Activated CD8-positive, alpha-beta T cell treated with anti-CD3 and anti-CD28 coated beads for 36 hours (primary cell): ENCODE measurements around the gene KCNK15. TPM values are rescaled to one million over a fixed set of nuclear protein-coding genes. Genes with fewer than 3 reads are reported as not detected.

ENCODE experiments used
- ATAC-seq: fragments of 200-7000 bp; cut with Tn5 transposase; one replicate; pipeline ENCODE4 v1.10.0; 2021; ENCODE audit warnings: mild to moderate bottlenecking, moderate library complexity
- CTCF ChIA-PET: fragments of 350-600 bp; sonication (Branson Sonifier 250); formaldehyde crosslinking; loops from one replicate; lab custom pipeline; 2021; ENCODE audit warnings: antibody characterized with exemption; lab: Charles Lee
- POLR2A ChIA-PET: fragments of 350-600 bp; sonication (Branson Sonifier 250); formaldehyde crosslinking; loops from one replicate; lab custom pipeline; 2021; ENCODE audit warnings: antibody characterized with exemption; lab: Charles Lee
- DNase-seq: peaks from one replicate; pipeline ENCODE4 v3.0.0-alpha.2; 2020
- H3K27ac Mint-ChIP-seq: one replicate; pipeline ENCODE4 v1.8.0; 2021; ENCODE audit warnings: mild to moderate bottlenecking, mixed read lengths
- H3K27me3 Mint-ChIP-seq: one replicate; pipeline ENCODE4 v1.8.0; 2021; ENCODE audit warnings: mixed read lengths
- H3K36me3 Mint-ChIP-seq: one replicate; pipeline ENCODE4 v1.8.0; 2021; ENCODE audit warnings: low read depth, mixed read lengths
- H3K4me1 Mint-ChIP-seq: one replicate; pipeline ENCODE4 v1.8.0; 2021; ENCODE audit warnings: low read depth, mixed read lengths
- H3K4me3 Mint-ChIP-seq: one replicate; pipeline ENCODE4 v1.8.0; 2021; ENCODE audit warnings: mild to moderate bottlenecking, moderate library complexity, mixed read lengths
- H3K9me3 Mint-ChIP-seq: one replicate; pipeline ENCODE4 v1.8.0; 2021; ENCODE audit warnings: mixed read lengths
- CTCF ChIP-seq: fragments of 200-600 bp; IDR thresholded peaks from one replicate; pipeline ENCODE4 v1.8.0; 2022; ENCODE audit warnings: antibody characterized with exemption, mild to moderate bottlenecking
- intact Hi-C: fragments of 100-400 bp; cut with micrococcal nuclease; formaldehyde crosslinking; loops from one replicate; pipeline ENCODE4 v1.10.0; 2022
- total RNA-seq, 2 experiments: library from RNA; stranded (reverse); gene quantifications; one replicate each; pipeline ENCODE4 v1.2.3, GENCODE V29; 2021

KCNK15 gene
- total RNA-seq, 2 experiments from 2014 or later = 0.25 to 0.29 TPM

DNA sequence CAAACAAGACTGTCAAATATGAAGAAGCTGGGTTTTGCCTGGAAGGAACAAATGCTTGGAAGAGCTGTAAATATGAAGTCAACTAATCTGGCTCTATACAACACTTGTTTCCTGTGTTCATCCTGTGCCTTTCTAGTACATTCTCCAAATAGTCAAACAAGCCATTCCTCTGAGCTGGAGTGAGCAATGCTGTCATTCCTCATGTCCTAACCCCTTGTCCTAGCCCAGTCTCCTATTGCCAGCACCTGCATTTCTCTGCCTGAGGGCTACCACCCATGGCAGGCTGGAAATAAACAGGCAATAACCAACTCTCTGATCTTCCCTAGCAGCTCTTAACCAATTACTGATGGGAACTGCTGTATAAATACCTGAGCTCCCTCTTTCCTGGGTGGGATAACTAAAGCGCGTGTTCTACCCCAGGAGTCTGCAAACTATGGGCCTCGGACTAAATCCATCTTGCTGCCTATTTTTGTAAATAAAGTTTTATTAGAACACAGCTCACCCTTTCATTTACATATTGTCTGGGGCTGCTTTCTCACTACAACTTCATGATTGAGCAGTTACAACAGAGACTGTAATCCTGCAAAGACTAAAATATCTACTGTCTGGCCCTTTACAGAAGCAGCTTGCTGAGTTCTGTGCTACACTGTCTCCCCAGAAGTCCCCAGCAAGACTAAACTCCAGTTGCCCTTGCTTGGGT lies 51.2 kb downstream of the KCNK15 start:
- CTCF ChIA-PET = interaction anchor here (0.9 to 2.1 kb wide), 4 partner anchors 11 to 92 kb away, joined by 3 to 7 read pairs (median 4); no protein-coding TSS in a partner anchor
- intact Hi-C loops = no loop called here
- H3K9me3 Mint-ChIP-seq = no peaks in the 10 kb centered on the region
- no peak for TF ChIP-seq CTCF
- no peaks in the 10 kb centered on the region for H3K4me1 Mint-ChIP-seq
- no peak for DNase-seq
- H3K4me3 Mint-ChIP-seq = no peak overlapping the region
- POLR2A ChIA-PET = no interaction called here
- H3K27me3 Mint-ChIP-seq = peaks cover 2% of the 10 kb centered on the region
- no peaks in the 10 kb centered on the region for H3K36me3 Mint-ChIP-seq
- no peak for ATAC-seq
- H3K27ac Mint-ChIP-seq = no peak overlapping the region

- ATAC-seq (no peak), DNase-seq (no peak)
- ChIA-PET POLR2A (no interaction called here), CTCF (interaction anchor here (0.6 to 3.5 kb wide), 9 partner anchors 10 to 296 kb away, joined by 3 to 20 read pairs (median 4); no protein-coding TSS in a partner anchor)
- no peaks in the 10 kb centered on the region for H3K4me1 Mint-ChIP-seq
- H3K9me3 Mint-ChIP-seq = no peaks in the 10 kb centered on the region
- H3K27me3 Mint-ChIP-seq = peaks cover 7% of the 10 kb centered on the region
- no peak for TF ChIP-seq CTCF
- H3K27ac Mint-ChIP-seq = no peak overlapping the region
- intact Hi-C loops = no loop called here
- no peak overlapping the region for H3K4me3 Mint-ChIP-seq
- no peaks in the 10 kb centered on the region for H3K36me3 Mint-ChIP-seq
Measured at GRCh38 chr20:44799691-44800090, 54.0 kb downstream of the KCNK15 start.

GRCh38 chr20:44800391-44801046 lies 54.9 kb downstream of the KCNK15 start:
- Mint-ChIP-seq H3K4me1 (no peaks in the 10 kb centered on the region), H3K4me3 (no peak overlapping the region), H3K27me3 (peaks cover 11% of the 10 kb centered on the region), H3K36me3 (no peaks in the 10 kb centered on the region), H3K9me3 (no peaks in the 10 kb centered on the region), H3K27ac (no peak overlapping the region)
- ATAC-seq = no peak
- DNase-seq = peak; percentile 59
- TF ChIP-seq CTCF = peak; percentile 31
- ChIA-PET POLR2A (no interaction called here), CTCF (interaction anchor here (0.6 to 3.5 kb wide), 9 partner anchors 11 to 295 kb away, joined by 3 to 20 read pairs (median 4); no protein-coding TSS in a partner anchor)
- intact Hi-C loops = no loop called here

Other genes starting within 250 kb of the KCNK15 start
- 10 to 100 TPM; 43.1 to 44.6 TPM for gene SERINC3, start 223.8 kb upstream of the KCNK15 start, total RNA-seq
- 1 to 10 TPM; 4.8 TPM for gene PKIG, start 163.3 kb upstream of the KCNK15 start, total RNA-seq
- 10 to 100 TPM; 32.8 to 36.7 TPM for gene ADA, start 94.2 kb upstream of the KCNK15 start, total RNA-seq
- gene CCN5, start 30.5 kb upstream of the KCNK15 start, total RNA-seq = not detected
- not detected for gene RIMS4, start 64.7 kb downstream of the KCNK15 start, total RNA-seq
- 100 to 1,000 TPM; 220 to 226 TPM for gene YWHAB, start 139.8 kb downstream of the KCNK15 start, total RNA-seq
- gene PABPC1L, start 164.2 kb downstream of the KCNK15 start, total RNA-seq = 10 to 100 TPM; 88.4 to 93.8 TPM
- gene TOMM34, start 214.5 kb downstream of the KCNK15 start, total RNA-seq = 10 to 100 TPM; 60.5 to 62.4 TPM
- gene STK4, start 220.6 kb downstream of the KCNK15 start, total RNA-seq = 100 to 1,000 TPM; 154 to 165 TPM